ENCODE data around the gene PRRT3.

PRRT3 gene

GRCh38 chr3:9917820-9918219 is 34.4 kb downstream of the PRRT3 start:
- no peak overlapping the region for H2BK120ac ChIP-seq (ENCODE audit: low read depth, low read length)
- peak overlapping the region; percentile 50 for H2BK12ac ChIP-seq (ENCODE audit: low read length)
- peaks cover 0 to 15% (median 0%) of the 10 kb centered on the region in 3 experiments for H3K27me3 ChIP-seq (ENCODE audit: control insufficient read depth in 3 of 3, insufficient read depth in 3 of 3, low read depth in 1 of 3, low read length in 3 of 3)
- H2BK15ac ChIP-seq (ENCODE audit: low read length), result peak overlapping the region; percentile 45
- no peak overlapping the region for H4K91ac ChIP-seq (ENCODE audit: low read depth, low read length, poor library complexity)
- H3K36me3 ChIP-seq (replicated peaks in 1 of 2; ENCODE audit: control insufficient read depth in 2 of 2, insufficient read depth in 2 of 2, low read length in 2 of 2), result no peaks in the 10 kb centered on the region
- H3K4ac ChIP-seq (ENCODE audit: low read length), result peak overlapping the region; percentile 85
- no peak overlapping the region for H3K4me3 ChIP-seq (ENCODE audit: low read length in 2 of 2)
- H3K14ac ChIP-seq (ENCODE audit: low read length), result peak overlapping the region; percentile 47
- H3K23ac ChIP-seq (ENCODE audit: low read depth, low read length, poor library complexity), result no peak overlapping the region
- H4K8ac ChIP-seq (ENCODE audit: low read depth, low read length), result peak overlapping the region; percentile 56
- peaks cover 12 to 17% of the 10 kb centered on the region in 2 donors for H3K4me1 ChIP-seq (ENCODE audit: control insufficient read depth in 2 of 2, insufficient read depth in 1 of 2, low read depth in 1 of 2, low read length in 2 of 2)
- DNase-seq (ENCODE audit: low spot score), result no peak
- H3K4me2 ChIP-seq (ENCODE audit: insufficient read depth, low read length, poor library complexity, severe bottlenecking), result no peak overlapping the region
- no CpG with 5 or more reads among the region's 10 CpGs for WGBS, 2 donors (ENCODE audit: extremely low coverage in 2 of 2, insufficient read length in 2 of 2, insufficient replicate concordance in 1 of 2)
- H3K79me1 ChIP-seq (ENCODE audit: low read depth, low read length), result no peaks in the 10 kb centered on the region
- peak overlapping the region; percentile 61 for H2BK5ac ChIP-seq (ENCODE audit: low read length)
- H3K9ac ChIP-seq (ENCODE audit: low read depth, low read length, poor library complexity), result no peak overlapping the region
- no peaks in the 10 kb centered on the region for H3K9me3 ChIP-seq (replicated peaks in 1 of 2; ENCODE audit: control insufficient read depth in 2 of 2, insufficient read depth in 1 of 2, low read depth in 1 of 2, low read length in 2 of 2)
- H2AFZ ChIP-seq (ENCODE audit: low read length), result peak overlapping the region; percentile 95
- H3K27ac ChIP-seq (replicated peaks; ENCODE audit: low read length), result no peak overlapping the region
- H2AK5ac ChIP-seq (ENCODE audit: low read depth, low read length), result peak overlapping the region; percentile 20
- H3K18ac ChIP-seq (ENCODE audit: low read length), result no peak overlapping the region

- H3K27ac ChIP-seq (replicated peaks; ENCODE audit: low read length), result no peak within 1 kb of the TSS
- H3K27me3 ChIP-seq (ENCODE audit: control insufficient read depth in 3 of 3, insufficient read depth in 3 of 3, low read depth in 1 of 3, low read length in 3 of 3), result peaks cover 0 to 15% (median 0%) of the 10 kb centered on the region in 3 experiments
- peaks cover 12 to 17% of the 10 kb centered on the region in 2 donors for H3K4me1 ChIP-seq (ENCODE audit: control insufficient read depth in 2 of 2, insufficient read depth in 1 of 2, low read depth in 1 of 2, low read length in 2 of 2)
- peak within 1 kb of the TSS; percentile 87 for H3K9ac ChIP-seq (ENCODE audit: low read depth, low read length, poor library complexity)
- WGBS, 2 donors (ENCODE audit: extremely low coverage in 2 of 2, insufficient read length in 2 of 2, insufficient replicate concordance in 1 of 2), result no CpG with 5 or more reads among the region's 19 CpGs
- no peak for DNase-seq (ENCODE audit: low spot score)
- H4K8ac ChIP-seq (ENCODE audit: low read depth, low read length), result peak within 1 kb of the TSS; percentile 56
- peak within 1 kb of the TSS; percentile 61 for H2BK5ac ChIP-seq (ENCODE audit: low read length)
- H3K4ac ChIP-seq (ENCODE audit: low read length), result peak within 1 kb of the TSS; percentile 85
- peak within 1 kb of the TSS; percentile 50 for H2BK12ac ChIP-seq (ENCODE audit: low read length)
- peak within 1 kb of the TSS; percentile 99 for H3K18ac ChIP-seq (ENCODE audit: low read length)
- peaks cover 0 to 2% of the 10 kb centered on the region in 2 donors for H3K9me3 ChIP-seq (replicated peaks in 1 of 2; ENCODE audit: control insufficient read depth in 2 of 2, insufficient read depth in 1 of 2, low read depth in 1 of 2, low read length in 2 of 2)
- peak within 1 kb of the TSS; percentile 95 for H2AFZ ChIP-seq (ENCODE audit: low read length)
- H3K4me2 ChIP-seq (ENCODE audit: insufficient read depth, low read length, poor library complexity, severe bottlenecking), result peak within 1 kb of the TSS; percentile 95
- H3K4me3 ChIP-seq (ENCODE audit: low read length in 2 of 2), result peak within 1 kb of the TSS; percentile 41 to 82
- H2BK120ac ChIP-seq (ENCODE audit: low read depth, low read length), result peak within 1 kb of the TSS; percentile 9
- peak within 1 kb of the TSS; percentile 16 for H3K23ac ChIP-seq (ENCODE audit: low read depth, low read length, poor library complexity)
- H2AK5ac ChIP-seq (ENCODE audit: low read depth, low read length), result peak within 1 kb of the TSS; percentile 76
- no peaks in the 10 kb centered on the region for H3K36me3 ChIP-seq (replicated peaks in 1 of 2; ENCODE audit: control insufficient read depth in 2 of 2, insufficient read depth in 2 of 2, low read length in 2 of 2)
- no peak within 1 kb of the TSS for H3K14ac ChIP-seq (ENCODE audit: low read length)
- no peaks in the 10 kb centered on the region for H3K79me1 ChIP-seq (ENCODE audit: low read depth, low read length)
- H4K91ac ChIP-seq (ENCODE audit: low read depth, low read length, poor library complexity), result no peak within 1 kb of the TSS
- H2BK15ac ChIP-seq (ENCODE audit: low read length), result peak within 1 kb of the TSS; percentile 82
Measured at GRCh38 chr3:9916734-9917680, 35.2 kb downstream of the PRRT3 start, which contains the start of gene IL17RC. TSS of gene IL17RC (plus strand) at chr3:9917098. CDS start at chr3:9917316, 218 bp downstream.

DNA sequence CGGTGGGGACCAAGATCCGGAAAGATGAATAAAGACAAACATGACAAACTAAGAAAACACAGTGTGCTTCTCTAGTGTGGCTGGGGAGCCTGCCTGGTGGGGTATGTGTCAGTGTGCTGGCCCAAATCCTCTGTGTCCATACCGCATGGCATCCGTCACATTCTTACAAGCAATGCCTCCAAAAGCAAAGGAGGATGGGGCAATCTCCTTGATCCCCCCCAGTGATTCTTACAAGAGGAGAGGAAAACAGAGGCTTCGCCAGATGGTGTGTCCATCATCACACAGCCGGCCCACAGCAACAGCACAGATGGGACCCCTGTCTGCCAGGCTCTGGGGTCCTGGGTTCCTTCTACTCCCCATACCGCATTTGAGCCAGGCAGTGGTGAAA is 35.9 kb downstream of the PRRT3 start:
- Histone ChIP-seq H2BK120ac (ENCODE audit: low read depth, low read length) (peak overlapping the region; percentile 9), H4K8ac (ENCODE audit: low read depth, low read length) (no peak overlapping the region), H3K9ac (ENCODE audit: low read depth, low read length, poor library complexity) (peak overlapping the region; percentile 50), H2AK5ac (ENCODE audit: low read depth, low read length) (peak overlapping the region; percentile 76), H2AFZ (ENCODE audit: low read length) (peak overlapping the region; percentile 95), H3K4me3 (ENCODE audit: low read length in 2 of 2) (no peak overlapping the region), H2BK5ac (ENCODE audit: low read length) (no peak overlapping the region), H4K91ac (ENCODE audit: low read depth, low read length, poor library complexity) (no peak overlapping the region), H3K36me3 (replicated peaks in 1 of 2; ENCODE audit: control insufficient read depth in 2 of 2, insufficient read depth in 2 of 2, low read length in 2 of 2) (no peaks in the 10 kb centered on the region), H3K4ac (ENCODE audit: low read length) (peak overlapping the region; percentile 1), H3K18ac (ENCODE audit: low read length) (no peak overlapping the region), H3K27me3 (ENCODE audit: control insufficient read depth in 3 of 3, insufficient read depth in 3 of 3, low read depth in 1 of 3, low read length in 3 of 3) (peaks cover 0 to 15% (median 0%) of the 10 kb centered on the region in 3 experiments), H3K23ac (ENCODE audit: low read depth, low read length, poor library complexity) (peak overlapping the region; percentile 16), H2BK15ac (ENCODE audit: low read length) (peak overlapping the region; percentile 82), H3K27ac (replicated peaks; ENCODE audit: low read length) (no peak overlapping the region), H3K14ac (ENCODE audit: low read length) (no peak overlapping the region), H3K4me1 (ENCODE audit: control insufficient read depth in 2 of 2, insufficient read depth in 1 of 2, low read depth in 1 of 2, low read length in 2 of 2) (peaks cover 12 to 17% of the 10 kb centered on the region in 2 donors), H3K4me2 (ENCODE audit: insufficient read depth, low read length, poor library complexity, severe bottlenecking) (no peak overlapping the region), H3K79me1 (ENCODE audit: low read depth, low read length) (no peaks in the 10 kb centered on the region), H3K9me3 (replicated peaks in 1 of 2; ENCODE audit: control insufficient read depth in 2 of 2, insufficient read depth in 1 of 2, low read depth in 1 of 2, low read length in 2 of 2) (peaks cover 0 to 2% of the 10 kb centered on the region in 2 donors), H2BK12ac (ENCODE audit: low read length) (peak overlapping the region; percentile 14)
- no peak for DNase-seq (ENCODE audit: low spot score)
- no CpG with 5 or more reads among the region's 7 CpGs for WGBS, 2 donors (ENCODE audit: extremely low coverage in 2 of 2, insufficient read length in 2 of 2, insufficient replicate concordance in 1 of 2)

All from neuronal stem cell (in vitro differentiated cells).